Measurements from ENCODE around the gene AASS. TPM values are rescaled to one million over a fixed set of nuclear protein-coding genes. Genes with fewer than 3 reads are reported as not detected.
A peak's percentile ranks its signal among the peaks of the same experiment; 100 is the strongest.

AASS gene
- total and polyA plus RNA-seq, 2 of the 8 experiments (the other 6 are each of a cell fraction or from before 2014, with no cell fraction given), result 203 to 394 TPM

GRCh38 chr7:122155566-122155965 lies 11.5 kb upstream of the AASS start:
- H2BK12ac ChIP-seq (ENCODE audit: low read depth, low read length), result 0 out of 2 replicates have a peak overlapping the region, but pooled peaks have one; percentile 72
- H3K79me1 ChIP-seq (ENCODE audit: low read depth, low read length), result no peaks in the 10 kb centered on the region
- peaks cover 0 to 13% of the 10 kb centered on the region in 2 experiments; a peak in 2 of 4 replicates for H3K79me2 ChIP-seq (ENCODE audit: control insufficient read depth in 1 of 2, insufficient read depth in 2 of 2, low read length in 2 of 2)
- H4K5ac ChIP-seq (ENCODE audit: insufficient read length, low read depth, low read length), result no peak overlapping the region
- CTCF ChIA-PET (ENCODE audit: partially characterized antibody), result interaction anchor here (1.0 kb wide), 1 partner anchor 373 kb away, joined by 3 read pairs; no protein-coding TSS in a partner anchor
- FAIRE-seq (no peak), DNase-seq (ENCODE audit: low read depth in 1 of 2, low spot score in 2 of 2) (no peak)
- no peak overlapping the region for H2AK5ac ChIP-seq (ENCODE audit: low read depth, low read length)
- H3K4me2 ChIP-seq (ENCODE audit: insufficient read depth in 1 of 2, low read depth in 2 of 2, low read length in 2 of 2), result no peak overlapping the region
- 0 out of 2 replicates have a peak overlapping the region, but pooled peaks have one; percentile 4 for H2BK5ac ChIP-seq (ENCODE audit: low read depth, low read length)
- H3K18ac ChIP-seq (ENCODE audit: extremely low read depth, low read length), result no peak overlapping the region
- no peak overlapping the region for H3K14ac ChIP-seq (ENCODE audit: insufficient read length)
- no peak overlapping the region for H2BK15ac ChIP-seq (ENCODE audit: low read length)
- no peak overlapping the region for H3K23ac ChIP-seq (ENCODE audit: insufficient read length)
- peaks cover 0 to 16% (median 5%) of the 10 kb centered on the region in 4 experiments; a peak in 4 of 7 replicates for H3K4me1 ChIP-seq (replicated peaks in 1 of 4; ENCODE audit: control insufficient read depth in 3 of 4, insufficient read depth in 4 of 4, low read length in 3 of 4)
- H3K56ac ChIP-seq (replicated peaks; ENCODE audit: insufficient read length, low read depth, low read length), result no peak overlapping the region
- TF ChIP-seq YY1 (IDR thresholded peaks at IDR 0.05; ENCODE audit: low read depth, low read length) (no peak), BRCA1 (IDR thresholded peaks at IDR 0.05; ENCODE audit: low read depth, low read length) (no peak), USF2 (IDR thresholded peaks at IDR 0.05; ENCODE audit: low read length) (no peak), KDM1A (IDR thresholded peaks at IDR 0.05; ENCODE audit: borderline replicate concordance, low read length) (no peak)
- 92% methylated on average over 2 of the region's 2 CpGs; no CpG with 5 or more reads in 1 of the 2 experiments for WGBS, 2 experiments (ENCODE audit: extremely low coverage in 1 of 2, insufficient coverage in 1 of 2, insufficient read length in 1 of 2, insufficient replicate concordance in 2 of 2, low coverage in 1 of 2, low lambda C conversion rate in 2 of 2, missing lambda C conversion rate in 1 of 2)
- H2BK120ac ChIP-seq (replicated peaks; ENCODE audit: low read depth, low read length), result peak overlapping the region; percentile 13
- no peak overlapping the region for H3K27ac ChIP-seq (ENCODE audit: low read depth, low read length)
- H4K20me1 ChIP-seq (replicated peaks in 1 of 2; ENCODE audit: control insufficient read depth in 1 of 2, insufficient read depth in 2 of 2, low read length in 2 of 2), result no peaks in the 10 kb centered on the region
- H3K9ac ChIP-seq (replicated peaks in 1 of 4; ENCODE audit: extremely low read depth in 1 of 4, low read depth in 3 of 4, low read length in 3 of 4), result no peak overlapping the region
- H3K23me2 ChIP-seq (ENCODE audit: low read depth, low read length), result no peaks in the 10 kb centered on the region
- H3K9me3 ChIP-seq (ENCODE audit: insufficient read depth in 2 of 2, low read depth in 1 of 2, low read length in 1 of 2), result no peaks in the 10 kb centered on the region
- no peak overlapping the region for H3K4me3 ChIP-seq (ENCODE audit: extremely low read depth in 1 of 4, insufficient read depth in 2 of 4, low read depth in 3 of 4, low read length in 4 of 4)
- H3K4ac ChIP-seq (replicated peaks; ENCODE audit: insufficient read length, low read depth, low read length), result no peak overlapping the region
- H3K36me3 ChIP-seq (ENCODE audit: control insufficient read depth in 2 of 4, insufficient read depth in 4 of 4, low read length in 3 of 4), result no peaks in the 10 kb centered on the region
- no peak overlapping the region for H2AFZ ChIP-seq (ENCODE audit: low read length)
- no peaks in the 10 kb centered on the region for H3K27me3 ChIP-seq (replicated peaks in 1 of 4; ENCODE audit: control insufficient read depth in 3 of 4, extremely low read depth in 1 of 4, insufficient read depth in 3 of 4, low read length in 3 of 4)
- no peak overlapping the region for H4K91ac ChIP-seq (replicated peaks; ENCODE audit: insufficient read length, low read length)
- 0 out of 2 replicates have a peak overlapping the region, but pooled peaks have one; percentile 13 for H2BK20ac ChIP-seq (ENCODE audit: low read length)
- POLR2A ChIA-PET (ENCODE audit: partially characterized antibody), result interaction anchor here (1.0 to 3.6 kb wide), 2 partner anchors 11 to 27 kb away, joined by 4 to 12 read pairs; partner anchors contain the start of gene AASS
- H4K8ac ChIP-seq (ENCODE audit: extremely low read depth, insufficient read depth, low read length), result no peak overlapping the region

Measured in H1 (cell line).